OCI-M1 (cell line): ENCODE data around the gene IL12RB2.
"Not testable (repeated sequence)": the region's sequence is repeated elsewhere in the genome, so short reads cannot be mapped to it uniquely, and the experiment has no call there.

Experiments used
- DNase-seq: peaks from one replicate; lab custom pipeline; 2025; lab: John Stamatoyannopoulos, UW

Gene IL12RB2

DNA sequence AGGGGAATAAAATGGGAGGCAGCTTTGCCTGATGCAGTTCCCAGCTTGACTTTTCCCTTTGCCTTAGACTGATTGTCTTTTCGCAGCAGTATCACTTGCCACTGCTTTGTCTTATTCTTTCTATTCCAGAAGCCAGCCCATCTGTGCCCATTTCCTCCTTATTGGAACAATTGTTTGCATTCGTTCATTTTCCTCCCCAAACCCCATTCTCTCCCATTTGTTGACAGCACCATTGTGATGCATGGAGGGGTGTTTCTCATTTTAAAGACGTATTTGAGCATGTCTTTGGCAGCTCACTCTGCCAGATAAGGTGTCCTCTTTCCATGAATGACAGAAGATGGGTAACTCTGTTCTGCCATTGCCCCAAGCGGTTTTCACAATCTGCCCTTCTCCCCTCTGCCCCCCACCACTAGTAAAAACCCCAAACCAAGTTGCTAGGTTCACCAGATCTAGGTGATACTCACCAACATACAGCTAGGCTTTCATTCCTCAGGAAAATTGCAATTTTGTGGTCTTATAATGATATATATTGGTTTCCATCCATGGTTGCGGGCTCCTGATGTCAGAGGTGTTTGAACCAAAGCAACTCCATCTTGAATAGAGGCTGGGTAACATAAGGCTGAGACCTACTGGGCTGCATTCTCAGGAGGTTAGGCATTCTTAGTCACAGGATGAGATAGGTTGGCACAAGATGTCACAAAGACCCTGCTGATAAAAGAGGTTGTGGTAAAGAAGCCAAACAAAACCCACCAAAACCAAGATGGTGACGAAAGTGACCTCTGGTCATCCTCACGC, 91.7 kb downstream of the IL12RB2 start:
- DNase-seq: no peak

DNA sequence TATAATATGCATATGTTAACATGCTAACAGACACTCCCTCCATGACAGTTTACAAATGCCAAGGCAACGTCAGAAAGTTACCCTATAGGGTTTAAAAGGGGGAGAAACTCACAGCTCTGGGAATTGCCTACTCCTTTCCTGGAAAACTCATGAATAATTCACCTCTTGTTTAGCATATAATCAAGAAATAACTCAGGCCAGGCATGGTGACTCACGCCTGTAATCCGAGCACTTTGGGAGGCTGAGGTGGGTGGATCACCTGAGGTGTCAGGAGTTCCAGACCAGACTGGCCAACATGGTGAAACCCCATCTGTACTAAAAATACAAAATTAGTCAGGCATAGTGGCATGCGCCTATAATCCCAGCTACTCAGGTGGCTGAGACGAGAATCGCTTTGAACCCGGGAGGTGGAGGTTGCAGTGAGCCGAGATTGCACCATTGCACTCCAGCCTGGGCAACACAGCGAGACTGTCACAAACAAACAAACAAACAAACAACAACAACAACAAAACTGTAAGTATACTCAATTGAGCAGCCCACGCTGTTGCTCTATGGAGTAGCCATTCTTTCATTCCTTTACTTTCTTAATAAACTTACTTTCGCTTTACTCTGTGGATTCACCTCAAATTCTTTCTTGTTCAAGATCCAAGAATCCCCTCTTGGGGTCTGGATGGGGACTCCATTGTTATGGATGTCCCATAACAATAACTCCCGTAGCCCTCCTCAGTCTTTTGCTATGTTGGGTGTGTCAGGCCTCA, 92.5 kb downstream of the IL12RB2 start:
- not testable (repeated sequence) for DNase-seq

DNA sequence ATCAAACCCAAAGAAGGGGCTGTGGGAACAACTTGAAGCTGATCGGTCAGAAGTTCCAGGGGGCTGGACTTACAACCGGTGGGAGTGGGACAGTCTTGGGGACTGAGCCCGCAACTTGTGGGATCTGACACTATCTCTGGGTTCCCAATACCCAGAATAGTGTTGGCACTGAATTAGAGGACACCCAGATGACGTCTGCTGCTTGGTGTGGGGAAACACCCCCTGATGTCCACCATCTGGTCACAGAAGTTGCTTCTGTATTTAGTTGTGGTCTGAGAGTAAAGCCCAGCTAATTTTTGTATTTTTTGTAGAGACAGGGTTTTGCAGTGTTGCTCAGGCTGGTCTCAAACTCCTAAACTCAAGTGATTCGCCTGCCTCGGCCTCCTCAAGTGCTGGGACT, 93.8 kb downstream of the IL12RB2 start:
- no peak for DNase-seq

- no peak for DNase-seq
Observed at GRCh38 chr1:67404212-67404620, 96.5 kb downstream of the IL12RB2 start.

- no peak for DNase-seq
Observed at GRCh38 chr1:67405473-67406245, 98.0 kb downstream of the IL12RB2 start.

DNA sequence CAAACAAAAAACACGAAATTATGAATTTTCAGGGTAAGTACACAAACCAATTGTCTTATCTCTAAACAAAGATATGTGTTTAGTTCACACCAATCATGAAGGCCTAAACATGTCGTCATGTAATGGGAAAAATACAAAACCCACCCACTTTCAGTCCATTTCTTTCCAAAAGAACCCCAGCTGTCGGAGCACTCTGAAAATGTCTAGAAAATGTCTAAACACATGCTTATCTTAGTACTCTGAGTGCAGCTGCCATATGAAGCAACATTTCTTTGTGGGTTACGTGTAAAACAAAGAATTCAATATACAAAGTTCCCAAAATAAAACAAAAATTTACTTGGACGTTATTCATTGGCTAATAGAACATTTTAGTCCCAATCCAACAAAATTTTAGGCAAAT, 99.8 kb downstream of the IL12RB2 start:
- no peak for DNase-seq

DNA sequence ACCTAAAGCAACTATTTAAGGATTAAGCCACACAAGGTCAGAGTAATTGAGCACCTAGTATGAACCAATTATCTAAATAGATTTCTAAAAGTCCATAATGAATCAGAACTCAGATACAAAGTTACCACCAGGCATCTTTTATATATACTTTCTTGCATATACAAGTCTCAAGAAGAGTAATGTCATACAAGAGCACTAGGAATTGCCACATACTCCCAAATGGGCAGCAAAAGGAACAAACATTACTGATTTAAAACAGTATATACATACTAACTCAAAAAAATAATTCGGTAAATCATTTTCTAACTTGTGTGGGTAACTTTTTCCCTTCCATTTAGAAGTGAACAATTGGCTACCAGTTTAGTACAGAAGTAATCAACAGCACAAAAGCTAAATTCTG, 100.5 kb downstream of the IL12RB2 start:
- DNase-seq: no peak

- DNase-seq: not testable (repeated sequence)
Observed at GRCh38 chr1:67413101-67413500, 105.4 kb downstream of the IL12RB2 start.

GRCh38 chr1:67414574-67414973, 106.9 kb downstream of the IL12RB2 start:
- DNase-seq: no peak

DNA sequence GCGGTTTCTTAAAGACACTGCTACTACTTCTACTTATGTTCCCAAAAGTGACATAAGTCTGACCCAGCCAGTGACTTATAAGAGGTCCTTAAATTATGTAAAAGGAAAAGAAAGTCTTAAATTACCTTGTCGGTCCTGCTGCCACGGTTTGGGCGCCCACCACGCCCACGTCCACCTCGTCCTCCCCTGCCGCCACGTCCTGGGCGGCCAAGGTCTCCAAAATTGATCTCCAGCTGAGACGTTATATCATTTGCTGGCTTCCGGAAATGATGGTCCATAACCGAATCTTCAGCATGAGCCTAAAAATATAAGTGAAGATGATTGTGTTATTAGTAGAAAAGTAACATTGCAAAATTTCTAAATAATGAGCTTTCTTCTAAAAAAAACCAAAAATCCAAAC, 107.4 kb downstream of the IL12RB2 start:
- no peak for DNase-seq

- not testable (repeated sequence) for DNase-seq
Observed at GRCh38 chr1:67417733-67418132, 110.1 kb downstream of the IL12RB2 start.

DNA sequence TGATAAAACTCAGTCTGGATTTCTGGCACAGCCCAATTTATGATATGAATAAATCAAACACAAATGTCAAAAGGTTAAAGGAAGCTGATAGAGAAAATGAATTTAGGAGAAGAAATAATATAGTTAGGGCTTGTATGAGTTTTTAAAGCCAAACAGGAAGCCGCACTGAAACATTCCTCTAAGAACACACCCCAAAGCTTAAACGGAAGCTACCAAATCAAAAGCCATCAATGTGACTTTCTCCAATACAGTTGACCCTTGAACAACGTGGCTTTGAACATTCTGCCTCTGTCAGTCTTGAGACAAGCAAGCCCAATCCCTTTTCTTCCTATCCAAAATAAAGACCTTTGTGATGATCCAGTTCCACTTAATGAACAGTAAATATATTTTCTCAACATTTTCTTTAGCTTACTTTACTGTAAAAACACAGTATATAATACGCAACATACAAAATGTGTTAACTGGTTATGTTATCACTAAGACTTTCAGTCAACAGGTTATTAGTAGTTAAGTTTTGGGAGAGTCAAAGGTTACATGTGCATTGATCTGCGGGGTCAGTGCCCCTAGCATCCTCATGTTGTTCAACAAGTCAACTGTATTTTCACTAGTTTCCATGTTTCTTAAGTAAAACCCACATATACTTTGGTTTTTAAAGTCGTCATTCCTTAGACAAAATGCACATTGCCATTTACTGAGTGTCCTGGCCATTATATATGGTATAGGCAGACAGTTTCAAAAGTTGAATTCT, 111.3 kb downstream of the IL12RB2 start:
- no peak for DNase-seq

DNA sequence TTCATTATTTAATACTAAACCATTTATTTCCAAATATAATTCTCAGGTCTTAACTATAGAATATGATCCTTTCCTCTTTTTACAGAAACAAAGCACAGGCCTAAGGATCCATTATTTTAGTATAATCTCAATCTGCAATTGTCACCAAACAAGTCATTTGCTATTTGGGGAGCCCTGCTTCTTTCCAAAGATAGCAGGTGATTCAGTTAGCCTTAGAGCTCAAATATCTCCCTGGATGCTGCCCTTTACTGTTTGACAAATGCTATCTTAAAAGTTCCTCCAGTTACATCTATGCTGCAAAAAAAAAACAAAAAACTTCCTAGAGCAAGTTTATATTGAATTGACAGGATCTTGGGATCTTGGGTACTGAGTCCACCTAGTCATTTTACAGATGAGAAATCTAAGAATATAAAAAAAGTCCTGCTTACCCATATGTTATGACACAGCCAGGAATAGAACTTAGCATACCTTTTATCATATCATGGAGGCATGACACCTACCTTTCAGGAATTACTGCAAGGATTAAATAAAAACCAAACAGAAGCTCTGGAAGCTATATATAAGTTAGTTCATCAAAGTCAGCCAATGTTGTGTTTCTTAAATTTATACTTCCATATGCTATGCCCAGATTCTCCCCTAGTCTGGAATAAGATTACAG, 113.3 kb downstream of the IL12RB2 start:
- DNase-seq: no peak

- DNase-seq: no peak
Observed at GRCh38 chr1:67427465-67427864, 119.8 kb downstream of the IL12RB2 start.

DNA sequence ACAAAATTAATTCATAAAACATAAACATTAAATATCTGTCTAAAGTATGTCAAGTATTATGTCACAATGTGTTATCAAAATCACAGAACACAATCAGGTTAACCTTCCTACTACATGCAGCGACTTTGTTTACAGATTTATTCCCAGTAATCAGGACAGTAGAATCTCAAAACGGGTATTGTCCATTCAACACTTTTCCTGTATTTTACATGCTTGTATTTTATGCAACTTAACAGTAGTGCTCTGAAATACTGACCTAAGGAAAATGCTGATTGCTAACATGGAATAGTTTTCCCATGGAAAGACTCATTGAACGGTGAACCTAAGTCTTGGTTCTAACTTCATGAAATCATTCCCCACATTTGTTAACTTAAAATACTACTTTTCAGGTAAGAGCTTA, 120.3 kb downstream of the IL12RB2 start:
- DNase-seq: no peak

- no peak for DNase-seq
Observed at GRCh38 chr1:67429011-67429527, 121.4 kb downstream of the IL12RB2 start.

GRCh38 chr1:67429528-67430357, 122.1 kb downstream of the IL12RB2 start:
- DNase-seq: peak; percentile 38

GRCh38 chr1:67430358-67431155, 122.9 kb downstream of the IL12RB2 start, which contains the start of gene SERBP1:
Gene SERBP1 (minus strand): TSS chr1:67430402. CDS start chr1:67430300, 102 bp downstream.
- DNase-seq: peak; percentile 99

- DNase-seq: peak; percentile 70
Observed at GRCh38 chr1:67431156-67431765, 123.6 kb downstream of the IL12RB2 start.
